Body of pancreas (tissue), 4 donors: ENCODE measurements around the gene C4BPB.

Source experiments
- POLR2A ChIP-seq, 3 donors: fragments of 450-650 bp; IDR thresholded peaks; one replicate each; pipeline ENCODE4 v1.6.1; 2016; ENCODE audit warnings: antibody characterized with exemption in 3 of 3, mild to moderate bottlenecking in 2 of 3
- TF ChIP-seq, protein P1 (sequence below), 7 experiments: fragments of 450-650 bp in 4 of 7; fragments of 200-600 bp in 3 of 7; sonication (generic) in 3 of 7; IDR thresholded peaks; one replicate each; pipeline ENCODE4 v1.5.1; 2016 to 2019; ENCODE audit warnings: antibody characterized with exemption in 7 of 7

- TF ChIP-seq, protein P1, sequence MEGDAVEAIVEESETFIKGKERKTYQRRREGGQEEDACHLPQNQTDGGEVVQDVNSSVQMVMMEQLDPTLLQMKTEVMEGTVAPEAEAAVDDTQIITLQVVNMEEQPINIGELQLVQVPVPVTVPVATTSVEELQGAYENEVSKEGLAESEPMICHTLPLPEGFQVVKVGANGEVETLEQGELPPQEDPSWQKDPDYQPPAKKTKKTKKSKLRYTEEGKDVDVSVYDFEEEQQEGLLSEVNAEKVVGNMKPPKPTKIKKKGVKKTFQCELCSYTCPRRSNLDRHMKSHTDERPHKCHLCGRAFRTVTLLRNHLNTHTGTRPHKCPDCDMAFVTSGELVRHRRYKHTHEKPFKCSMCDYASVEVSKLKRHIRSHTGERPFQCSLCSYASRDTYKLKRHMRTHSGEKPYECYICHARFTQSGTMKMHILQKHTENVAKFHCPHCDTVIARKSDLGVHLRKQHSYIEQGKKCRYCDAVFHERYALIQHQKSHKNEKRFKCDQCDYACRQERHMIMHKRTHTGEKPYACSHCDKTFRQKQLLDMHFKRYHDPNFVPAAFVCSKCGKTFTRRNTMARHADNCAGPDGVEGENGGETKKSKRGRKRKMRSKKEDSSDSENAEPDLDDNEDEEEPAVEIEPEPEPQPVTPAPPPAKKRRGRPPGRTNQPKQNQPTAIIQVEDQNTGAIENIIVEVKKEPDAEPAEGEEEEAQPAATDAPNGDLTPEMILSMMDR (IDR thresholded peaks at IDR 0.05), result no peak
- no peak for TF ChIP-seq POLR2A (IDR thresholded peaks at IDR 0.05)
Measured at GRCh38 chr1:207134581-207134980, 45.9 kb downstream of the C4BPB start.
